ENCODE measurements around the gene NIPSNAP3A. TPM values are rescaled to one million over a fixed set of nuclear protein-coding genes. Genes with fewer than 3 reads are reported as not detected.

NIPSNAP3A gene
- total RNA-seq, 1 donor from 2014 or later: 25.1 TPM

GRCh38 chr9:104788251-104788650 lies 40.8 kb downstream of the NIPSNAP3A start:
- no peaks in the 10 kb centered on the region for H3K9me3 Mint-ChIP-seq
- H3K27me3 Mint-ChIP-seq (ENCODE audit: low read depth): no peaks in the 10 kb centered on the region
- no peak overlapping the region for H3K4me3 Mint-ChIP-seq
- no peak for TF ChIP-seq CTCF (IDR thresholded peaks at IDR 0.05; ENCODE audit: unreplicated experiment)
- no peak overlapping the region for H3K27ac Mint-ChIP-seq
- no peaks in the 10 kb centered on the region for H3K4me1 Mint-ChIP-seq
- H3K36me3 Mint-ChIP-seq: peaks cover 57% of the 10 kb centered on the region
- no peak for DNase-seq (ENCODE audit: low spot score in 2 of 2, unreplicated experiment in 2 of 2)

- TF ChIP-seq CTCF (IDR thresholded peaks at IDR 0.05; ENCODE audit: unreplicated experiment): no peak
- Mint-ChIP-seq H3K4me3 (no peak overlapping the region), H3K36me3 (peaks cover 54% of the 10 kb centered on the region), H3K4me1 (no peaks in the 10 kb centered on the region), H3K27me3 (ENCODE audit: low read depth) (no peaks in the 10 kb centered on the region), H3K9me3 (no peaks in the 10 kb centered on the region), H3K27ac (no peak overlapping the region)
- no peak for DNase-seq (ENCODE audit: low spot score in 2 of 2, unreplicated experiment in 2 of 2)
Measured at GRCh38 chr9:104794070-104794469, 46.6 kb downstream of the NIPSNAP3A start.

GRCh38 chr9:104795082-104795481 lies 47.6 kb downstream of the NIPSNAP3A start:
- no peaks in the 10 kb centered on the region for H3K27me3 Mint-ChIP-seq (ENCODE audit: low read depth)
- no peaks in the 10 kb centered on the region for H3K4me1 Mint-ChIP-seq
- H3K9me3 Mint-ChIP-seq: no peaks in the 10 kb centered on the region
- peaks cover 53% of the 10 kb centered on the region for H3K36me3 Mint-ChIP-seq
- no peak overlapping the region for H3K27ac Mint-ChIP-seq
- TF ChIP-seq CTCF (IDR thresholded peaks at IDR 0.05; ENCODE audit: unreplicated experiment): no peak
- DNase-seq (ENCODE audit: low spot score in 2 of 2, unreplicated experiment in 2 of 2): no peak
- no peak overlapping the region for H3K4me3 Mint-ChIP-seq

- Mint-ChIP-seq H3K9me3 (no peaks in the 10 kb centered on the region), H3K36me3 (peaks cover 52% of the 10 kb centered on the region), H3K4me3 (no peak overlapping the region), H3K4me1 (no peaks in the 10 kb centered on the region), H3K27ac (no peak overlapping the region), H3K27me3 (ENCODE audit: low read depth) (no peaks in the 10 kb centered on the region)
- no peak for TF ChIP-seq CTCF (IDR thresholded peaks at IDR 0.05; ENCODE audit: unreplicated experiment)
- DNase-seq (ENCODE audit: low spot score in 2 of 2, unreplicated experiment in 2 of 2): no peak
Measured at GRCh38 chr9:104795857-104796256, 48.4 kb downstream of the NIPSNAP3A start.

GRCh38 chr9:104798209-104798995 lies 50.9 kb downstream of the NIPSNAP3A start:
- no peak for DNase-seq (ENCODE audit: low spot score in 2 of 2, unreplicated experiment in 2 of 2)
- Mint-ChIP-seq H3K36me3 (peaks cover 41% of the 10 kb centered on the region), H3K9me3 (no peaks in the 10 kb centered on the region), H3K27me3 (ENCODE audit: low read depth) (no peaks in the 10 kb centered on the region), H3K27ac (no peak overlapping the region), H3K4me3 (no peak overlapping the region), H3K4me1 (peaks cover 3% of the 10 kb centered on the region)
- no peak for TF ChIP-seq CTCF (IDR thresholded peaks at IDR 0.05; ENCODE audit: unreplicated experiment)

Measured in mesothelial cell of epicardium (in vitro differentiated cells).